ENCODE results near the gene ADCY2.

- no peak for TF ChIP-seq SUZ12 (IDR thresholded peaks at IDR 0.05; ENCODE audit: extremely low read depth, insufficient read depth, insufficient read length)
- no peak for TF ChIP-seq YY1 (IDR thresholded peaks at IDR 0.05; ENCODE audit: insufficient read depth, insufficient read length)
- no peak for TF ChIP-seq ZNF274 (IDR thresholded peaks at IDR 0.05; ENCODE audit: low read depth, low read length)
Observed at GRCh38 chr5:7717691-7718090, 321.8 kb downstream of the ADCY2 start.
